NCI-H2081 treated with DMSO at 0.1 percent for 48 hours (cell line): ENCODE data around the gene EML1.

Experiments used
- DNase-seq: peaks from one replicate; lab custom pipeline; 2025; lab: John Stamatoyannopoulos, UW

EML1 gene

DNA sequence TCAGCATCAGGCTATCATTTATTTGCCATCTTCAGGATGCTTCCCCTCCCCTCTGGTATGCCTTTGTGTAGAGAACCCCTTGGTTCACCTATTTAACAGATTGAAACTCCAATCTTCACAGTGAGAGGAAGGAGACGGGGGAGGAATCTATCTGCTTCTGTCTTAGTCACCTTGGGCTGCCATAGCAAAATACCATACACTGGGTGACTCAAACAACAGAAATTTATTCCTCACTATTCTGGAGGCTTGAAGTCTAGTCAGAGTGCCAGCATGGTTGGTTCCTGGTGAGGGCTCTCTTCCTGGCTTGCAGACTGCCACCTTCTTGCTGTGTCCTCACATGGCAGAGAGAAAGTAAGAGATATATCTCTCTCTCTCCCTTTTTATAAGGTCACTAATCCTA, 13.5 kb upstream of the EML1 start:
- DNase-seq, result no peak

DNA sequence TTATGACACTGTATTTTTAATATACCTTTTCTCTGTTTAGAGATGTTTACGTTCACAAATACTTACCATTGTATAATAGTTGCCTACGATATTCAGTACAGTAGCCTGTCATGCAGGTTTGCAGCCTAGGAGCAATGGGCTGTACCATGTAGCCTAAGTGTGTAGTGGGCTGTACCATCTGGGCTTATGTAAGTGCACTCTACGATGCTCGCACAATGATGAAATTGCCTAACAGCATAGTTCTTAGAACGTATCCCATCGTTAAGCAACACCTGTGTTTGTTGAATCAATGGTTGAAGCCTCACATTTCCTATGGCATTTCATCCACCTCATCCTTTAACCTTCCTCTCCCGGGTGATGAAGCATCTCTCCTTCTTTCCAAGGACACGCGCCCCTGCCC, 12.5 kb upstream of the EML1 start:
- DNase-seq, result no peak

DNA sequence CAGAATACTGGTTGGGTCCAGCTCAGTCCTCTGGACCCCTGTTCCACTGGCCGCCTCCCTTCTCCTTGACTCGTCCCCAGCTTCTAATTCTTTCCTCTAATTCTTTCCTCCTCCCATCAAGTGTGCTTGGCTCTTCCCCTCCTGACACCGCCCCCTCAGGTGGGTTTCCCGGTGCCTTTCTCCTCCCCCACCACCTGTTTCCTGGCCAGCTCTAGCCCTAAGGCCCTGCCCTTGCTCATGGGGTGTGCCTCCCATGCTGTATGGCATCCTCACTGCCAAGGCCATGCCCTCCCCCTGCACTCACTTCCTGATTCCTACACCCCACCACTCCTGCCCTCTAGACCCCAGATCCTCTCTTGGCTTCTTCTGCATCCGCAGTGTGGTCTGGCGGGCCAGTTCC, 12.1 kb upstream of the EML1 start:
- DNase-seq, result no peak

DNA sequence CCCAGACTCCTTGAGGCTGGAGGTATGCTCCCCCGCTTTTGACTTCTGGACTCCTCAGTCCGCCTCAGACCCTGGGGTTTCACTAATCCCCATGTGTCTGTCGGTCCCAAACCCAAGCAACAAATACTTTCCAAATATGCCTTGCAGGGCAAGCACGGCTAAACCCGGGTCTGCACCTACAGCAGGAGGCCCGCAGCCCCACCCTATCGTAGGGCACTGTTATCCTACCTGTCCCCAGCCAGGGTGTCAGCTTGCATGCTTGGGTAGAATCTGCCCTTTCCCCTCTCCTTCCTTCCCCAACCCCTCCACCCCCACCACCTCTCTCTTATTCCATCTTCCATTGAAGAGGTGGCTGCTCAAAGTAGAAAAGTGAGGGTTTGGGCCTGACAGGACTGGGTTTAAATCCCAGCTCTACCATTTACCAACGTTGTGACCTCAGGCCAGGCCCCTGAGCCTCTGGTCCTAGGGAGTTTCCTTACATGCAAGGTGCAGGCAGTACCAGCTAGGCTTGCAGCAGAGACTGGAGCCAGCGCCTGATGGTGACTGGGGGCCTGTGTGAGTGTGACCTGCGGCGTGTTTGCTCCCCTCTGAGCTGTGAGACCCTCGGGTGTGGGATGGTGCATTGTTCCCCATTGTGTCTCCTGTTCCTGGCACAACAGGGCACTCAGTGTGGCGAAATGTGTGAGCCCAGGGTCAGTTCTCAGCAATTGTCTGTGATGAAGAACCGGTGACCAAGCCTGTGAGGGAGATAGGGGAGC, 11.2 kb upstream of the EML1 start:
- no peak for DNase-seq

DNA sequence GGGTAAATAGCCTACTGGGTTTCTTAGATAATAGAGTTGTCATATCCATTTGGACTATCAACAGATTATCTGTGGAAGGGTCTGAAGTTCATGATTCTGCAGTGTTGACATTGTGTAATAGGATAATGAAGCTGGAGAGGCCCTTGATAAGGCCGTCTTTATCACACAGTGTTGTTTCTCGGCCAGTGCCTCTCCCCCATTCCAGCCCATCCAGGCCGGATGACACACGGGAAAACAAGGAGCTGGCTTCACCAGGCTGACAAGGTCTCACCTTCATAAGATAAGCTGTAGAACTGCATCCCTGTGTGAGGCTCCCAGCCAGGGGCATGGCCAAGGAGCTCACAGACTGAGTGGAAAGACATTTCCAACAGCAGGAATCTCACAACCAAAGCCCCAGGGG, 8.7 kb upstream of the EML1 start:
- no peak for DNase-seq

DNA sequence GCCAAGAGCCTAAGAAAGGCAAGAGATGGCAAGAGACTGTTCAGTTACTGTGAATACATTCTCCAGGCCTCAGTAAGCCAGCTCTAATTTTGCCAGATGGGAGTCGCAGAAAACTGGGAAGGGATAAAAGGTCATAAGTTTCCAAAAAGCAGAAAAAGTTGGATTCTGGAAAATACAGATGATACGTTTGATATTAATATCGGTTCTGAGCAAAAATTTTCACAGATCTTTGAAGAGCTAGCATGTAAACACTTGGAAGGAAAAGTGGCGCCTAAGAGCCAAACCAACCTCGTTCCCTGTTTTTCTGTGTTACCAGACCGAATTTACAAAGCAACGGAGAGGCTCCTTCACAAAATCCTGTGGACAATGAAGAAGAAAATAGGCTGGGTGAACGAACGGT, 7.8 kb upstream of the EML1 start:
- no peak for DNase-seq

DNA sequence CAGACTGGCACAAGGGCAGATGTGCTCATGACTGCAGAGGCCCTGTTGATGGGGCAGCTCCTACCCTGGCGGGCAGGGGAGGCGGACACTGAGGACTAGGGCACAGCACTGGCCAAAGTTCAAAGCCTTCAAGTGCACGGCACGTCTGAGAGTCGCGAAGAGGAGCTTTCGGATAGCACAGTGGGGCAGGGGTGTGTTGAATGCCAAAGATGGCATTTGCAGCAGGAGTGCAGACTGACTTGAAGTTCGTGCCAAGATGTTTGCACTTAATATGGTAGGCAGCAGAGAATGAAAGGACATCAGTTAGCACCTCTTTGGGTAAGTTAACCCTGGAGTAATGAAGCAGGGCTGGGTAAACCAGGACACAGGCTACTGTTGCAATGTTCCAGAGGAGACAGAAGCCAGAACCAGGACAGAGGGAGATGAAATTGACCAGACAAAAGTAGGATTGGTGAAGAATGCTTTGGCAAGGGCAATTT, 6.7 kb upstream of the EML1 start:
- no peak for DNase-seq

DNA sequence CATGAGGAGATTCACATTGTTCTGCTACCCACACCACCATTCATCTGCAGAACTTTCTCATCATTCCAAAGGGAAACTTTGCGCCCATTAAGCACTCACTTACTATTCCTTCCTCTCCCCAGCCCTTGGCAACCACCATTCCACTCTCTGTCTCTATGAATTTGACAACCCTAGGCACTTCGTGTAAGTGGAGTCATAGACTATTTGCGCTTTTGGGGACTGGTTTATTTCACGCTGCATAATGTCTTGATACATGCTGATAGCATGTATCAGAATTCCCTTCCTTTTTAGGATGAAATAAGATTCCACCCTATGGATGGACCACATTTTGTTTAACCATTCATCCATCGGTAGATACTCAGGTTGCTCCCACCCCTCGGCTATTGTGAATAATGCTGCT, 4.5 kb upstream of the EML1 start:
- no peak for DNase-seq

DNA sequence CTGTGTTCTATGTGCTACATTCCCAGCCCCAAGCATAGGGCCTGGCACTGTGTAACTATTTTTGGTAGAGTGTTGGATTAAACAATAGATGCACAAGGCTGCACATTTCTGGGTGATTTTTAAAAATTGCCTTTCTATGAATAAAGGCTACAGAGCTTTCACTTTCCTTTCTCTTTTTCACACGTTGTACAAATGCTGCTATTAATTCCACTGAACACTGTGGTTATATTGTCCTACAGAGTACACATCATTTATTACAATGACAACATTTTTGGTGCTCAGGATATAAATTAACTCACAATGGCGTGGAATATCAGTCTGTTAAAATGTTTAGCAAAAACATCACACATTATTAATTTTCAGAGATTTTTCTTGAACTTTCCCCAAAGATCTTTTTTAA, 3.6 kb upstream of the EML1 start:
- no peak for DNase-seq

DNA sequence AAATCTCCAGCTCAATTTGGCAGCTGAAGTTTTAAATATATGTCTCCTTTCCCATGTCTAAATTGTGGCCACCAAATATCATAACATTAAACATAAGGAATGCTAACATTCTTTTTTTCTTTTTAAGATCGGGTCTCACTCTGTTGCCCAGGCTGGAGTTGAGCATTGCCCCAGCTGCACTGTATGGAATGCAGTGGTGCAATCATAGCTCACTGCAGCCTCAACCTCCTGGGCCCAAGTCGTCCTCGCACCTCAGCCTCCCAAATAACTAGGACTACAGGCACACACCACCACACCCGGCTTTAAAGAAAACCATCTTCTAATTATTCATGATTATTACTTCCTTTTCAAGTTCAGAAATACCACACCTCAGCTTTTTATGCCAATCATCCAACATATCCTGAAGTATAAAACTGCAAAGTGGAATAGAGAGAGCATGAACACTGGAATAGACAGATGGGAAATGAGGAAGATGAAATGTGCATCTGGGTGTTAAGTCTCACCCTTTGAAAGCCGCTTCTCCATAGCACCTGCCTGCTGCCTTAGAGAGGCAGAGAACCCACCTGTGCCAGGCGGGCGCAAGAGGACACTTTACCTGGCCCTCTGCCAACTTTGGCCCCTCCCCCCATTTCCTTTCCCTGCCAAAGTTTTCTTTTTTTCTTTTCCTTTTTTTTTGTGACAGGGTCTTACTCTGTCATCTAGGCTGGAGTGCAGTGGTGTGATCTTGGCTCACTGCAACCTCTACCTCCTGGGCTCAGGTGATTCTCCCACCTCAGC, 2.8 kb upstream of the EML1 start:
- no peak for DNase-seq

DNA sequence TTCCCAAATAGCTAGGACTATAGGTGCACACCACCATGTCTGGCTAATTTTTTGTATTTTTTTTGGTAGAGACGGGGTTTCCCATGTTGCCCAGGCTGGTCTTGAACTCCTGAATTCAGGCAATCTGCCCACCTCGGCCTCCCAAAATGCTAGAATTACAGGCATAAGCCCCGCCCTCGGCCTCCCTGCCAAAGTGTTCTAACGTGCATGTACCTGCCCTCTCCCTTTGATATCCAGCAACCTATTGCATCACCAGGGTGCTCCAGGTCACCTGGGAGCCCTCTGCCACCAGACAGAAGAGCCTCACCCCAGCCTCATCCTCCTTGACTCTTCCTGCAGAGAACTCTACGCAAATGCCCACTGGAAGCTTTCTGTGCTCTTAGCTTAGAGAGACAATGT, 2.2 kb upstream of the EML1 start:
- DNase-seq, result no peak

DNA sequence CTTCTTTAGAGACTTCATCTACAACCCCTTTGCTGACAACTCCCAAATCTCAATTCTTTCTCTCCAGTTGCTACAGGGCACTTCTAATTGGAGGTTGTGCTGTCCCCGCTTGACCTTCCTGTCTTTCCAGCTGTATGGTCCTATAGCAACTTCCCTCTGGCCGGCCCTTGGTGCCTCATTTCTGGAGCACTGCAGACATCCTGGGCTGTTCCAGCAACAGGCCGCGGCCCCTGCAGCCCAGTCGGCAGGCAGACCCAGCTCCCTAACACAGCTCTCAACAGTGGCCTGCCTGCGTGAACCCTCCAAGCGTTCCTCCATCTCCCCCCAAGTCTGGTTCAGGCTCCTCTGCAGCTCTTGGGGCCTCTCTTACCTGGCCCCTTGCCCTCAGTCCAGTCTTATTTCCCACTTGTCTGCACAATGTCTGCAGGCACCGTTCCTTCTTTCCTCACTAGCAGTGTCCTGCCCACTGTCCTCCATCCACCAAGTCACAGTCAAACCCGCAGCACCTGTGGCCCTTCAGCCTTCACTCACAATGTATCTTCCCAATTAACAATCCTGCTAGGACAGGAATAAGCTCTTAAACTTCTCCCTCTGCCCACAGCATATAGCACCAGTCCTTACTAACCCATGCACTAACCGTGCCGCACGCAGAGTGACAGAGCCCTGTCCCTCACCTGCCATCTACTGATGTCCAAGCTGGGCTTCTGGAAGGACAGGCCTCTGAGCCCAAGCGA, 1.6 kb upstream of the EML1 start:
- DNase-seq, result no peak

DNA sequence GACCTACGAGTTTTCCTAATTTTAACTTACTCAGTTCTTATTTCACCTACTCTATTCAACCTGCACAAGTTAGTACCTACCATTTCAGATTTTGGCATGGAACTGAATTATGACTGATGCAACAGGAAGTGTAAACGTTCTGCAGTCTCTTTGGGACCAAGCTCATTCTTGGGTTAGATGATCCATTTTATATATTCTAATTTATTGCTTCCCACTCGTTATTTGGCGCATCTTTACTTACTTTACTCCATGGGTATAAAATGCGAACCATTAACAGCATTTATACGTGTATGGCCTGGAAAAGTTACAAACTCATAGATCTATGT, 1.0 kb upstream of the EML1 start:
- no peak for DNase-seq

DNA sequence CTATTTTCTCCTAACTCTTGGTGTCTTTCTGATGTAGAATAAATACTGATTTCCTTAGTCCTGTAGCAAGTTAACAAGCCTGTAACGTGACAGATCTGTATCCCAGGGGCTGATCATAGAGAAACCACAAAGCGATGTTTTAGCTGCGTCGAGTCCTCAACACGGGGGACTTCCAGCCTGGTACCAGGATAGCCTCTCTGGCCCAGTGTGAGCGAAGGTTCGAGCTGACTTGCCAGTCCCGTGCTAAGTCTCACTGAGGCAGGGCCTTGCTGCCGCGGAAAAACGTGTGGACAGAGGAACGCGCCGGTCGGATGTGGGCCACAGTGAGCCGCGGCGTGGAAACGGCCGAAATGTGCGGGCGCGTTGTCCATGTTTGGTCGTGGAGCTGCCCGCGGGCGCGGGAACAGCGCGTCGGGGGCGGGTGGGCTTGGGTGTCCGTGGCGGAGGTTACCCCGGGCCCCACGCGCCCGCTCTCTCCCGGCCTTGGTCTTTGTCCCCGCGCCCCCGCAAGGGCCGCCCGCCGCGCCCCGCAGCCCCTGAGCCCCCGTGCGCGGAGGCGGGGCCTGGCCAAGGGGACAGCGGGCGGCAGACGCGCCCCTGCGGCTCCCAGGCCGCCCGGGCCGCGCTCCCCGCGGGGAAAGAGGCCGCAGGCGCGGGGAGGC, 531 bp upstream of the EML1 start:
- no peak for DNase-seq

DNA sequence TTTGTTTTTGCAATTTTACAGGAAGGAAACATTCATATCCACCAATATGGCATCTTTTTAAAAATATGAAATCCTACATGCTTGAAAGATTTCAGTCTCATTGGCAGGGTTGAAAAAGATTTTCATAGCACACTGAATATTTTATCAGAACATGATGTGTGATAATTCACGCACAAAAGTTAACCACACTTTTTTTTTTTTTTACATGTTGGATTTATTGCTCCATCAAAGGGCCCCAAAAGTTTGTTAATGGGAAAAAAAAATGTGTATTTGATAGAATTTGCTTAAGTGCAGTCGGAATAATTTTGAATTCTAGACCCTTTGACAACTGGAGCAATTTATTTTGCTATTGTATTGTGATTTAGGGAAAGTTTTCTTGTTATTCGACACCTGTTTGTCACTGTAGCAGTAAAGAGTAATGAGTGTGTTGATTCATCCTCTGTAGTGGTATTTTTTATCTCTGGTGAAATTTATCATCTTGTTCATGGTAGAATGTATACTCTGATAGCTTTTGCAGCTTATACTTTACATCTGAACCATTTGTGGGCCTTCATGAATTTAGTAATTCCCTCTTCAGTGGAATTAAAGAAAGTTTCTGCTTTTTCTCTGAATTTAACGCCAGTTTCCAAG, 1.1 kb downstream of the EML1 start:
- DNase-seq, result no peak

DNA sequence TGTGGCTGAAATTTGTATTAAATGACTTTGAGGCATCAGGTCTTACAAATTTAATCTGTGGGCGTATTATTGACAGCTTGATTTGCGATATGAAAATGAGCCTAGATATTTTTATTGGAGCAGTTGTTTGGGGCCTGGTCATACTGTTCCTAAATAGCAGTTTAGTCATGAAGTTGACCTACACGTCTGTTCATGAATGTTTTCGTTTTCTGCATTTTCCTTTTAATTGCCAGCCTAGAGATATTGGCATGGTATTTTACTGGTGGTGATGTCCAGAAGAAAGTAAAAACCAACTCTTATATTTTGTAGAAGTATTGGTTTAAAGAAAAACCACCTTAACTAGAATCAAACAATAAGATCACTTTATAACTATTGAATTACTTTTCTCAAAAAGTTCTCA, 1.8 kb downstream of the EML1 start:
- no peak for DNase-seq

DNA sequence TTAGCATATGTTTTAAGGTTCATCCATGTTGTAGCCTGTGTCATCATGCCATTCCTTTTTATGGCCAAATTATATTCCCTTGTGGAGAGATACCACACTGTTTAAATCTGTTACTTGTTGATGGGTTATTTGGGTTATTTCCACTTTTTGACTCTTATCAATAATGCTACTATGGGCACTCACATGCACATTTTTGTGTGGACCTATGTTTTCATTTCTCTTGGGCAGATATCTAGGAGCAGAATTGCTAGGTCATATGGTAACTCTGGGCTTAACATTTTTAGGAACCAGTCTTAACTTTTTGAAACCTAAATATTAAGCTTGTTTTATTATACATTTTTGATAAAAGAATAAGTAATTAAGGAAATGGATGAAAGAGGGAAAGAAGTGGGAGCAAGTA, 4.0 kb downstream of the EML1 start:
- DNase-seq, result no peak

DNA sequence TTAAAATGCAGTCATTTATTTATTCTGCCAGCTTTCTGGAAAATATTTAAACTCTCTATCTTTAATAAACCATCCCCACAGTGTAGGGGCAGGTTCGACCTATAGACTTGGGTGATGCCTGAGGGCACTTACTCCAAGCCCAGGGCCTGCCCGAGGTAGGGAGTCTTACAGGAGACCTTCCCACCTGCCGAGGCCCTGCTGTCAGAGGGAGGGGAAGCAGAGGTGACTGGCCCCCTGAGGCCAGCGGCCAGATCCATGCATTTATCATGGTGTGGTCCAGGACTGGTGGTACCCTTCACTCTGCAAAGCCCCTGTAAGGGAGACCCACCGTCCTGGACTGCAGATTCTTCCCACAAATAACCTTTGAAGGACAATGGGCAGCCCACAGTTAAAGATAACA, 7.6 kb downstream of the EML1 start:
- DNase-seq, result no peak

DNA sequence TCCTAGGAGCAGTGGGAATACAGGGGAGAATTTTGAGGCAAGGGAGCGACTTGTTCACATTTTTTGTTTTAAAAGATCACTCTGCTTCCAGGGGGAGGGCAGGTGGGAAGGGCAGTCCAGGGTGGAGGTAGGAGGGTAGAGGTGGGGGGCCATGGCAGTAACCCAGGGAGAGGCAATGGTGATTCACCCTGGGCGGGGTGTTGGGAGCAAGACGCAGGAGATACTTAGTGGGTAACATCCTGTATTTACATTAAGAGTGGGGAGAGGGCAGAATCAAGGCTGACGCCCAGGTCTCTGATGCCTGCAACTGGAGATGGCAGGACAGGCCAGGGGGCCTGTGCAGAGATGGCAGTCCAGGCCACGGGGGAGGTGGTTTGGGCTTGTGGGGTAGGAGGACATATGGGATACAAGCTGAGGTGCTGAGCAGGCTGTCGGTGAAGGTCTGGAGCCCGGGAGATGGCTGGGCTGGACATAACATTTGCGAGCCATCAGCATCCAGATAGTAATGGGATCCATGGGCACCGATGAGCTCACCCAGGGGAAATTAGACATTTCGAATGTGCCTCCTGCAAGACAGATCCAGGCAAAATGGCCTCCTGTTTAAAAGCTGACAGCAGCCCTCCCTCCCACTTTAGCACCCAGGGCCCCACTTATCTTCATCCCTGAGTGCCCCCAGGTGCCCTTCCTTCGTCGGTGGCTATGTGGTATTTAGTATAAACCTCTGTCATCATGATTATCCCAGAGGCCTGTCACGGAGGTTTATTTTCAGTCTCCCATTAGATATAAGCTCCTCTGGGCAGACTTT, 9.3 kb downstream of the EML1 start:
- DNase-seq, result no peak

DNA sequence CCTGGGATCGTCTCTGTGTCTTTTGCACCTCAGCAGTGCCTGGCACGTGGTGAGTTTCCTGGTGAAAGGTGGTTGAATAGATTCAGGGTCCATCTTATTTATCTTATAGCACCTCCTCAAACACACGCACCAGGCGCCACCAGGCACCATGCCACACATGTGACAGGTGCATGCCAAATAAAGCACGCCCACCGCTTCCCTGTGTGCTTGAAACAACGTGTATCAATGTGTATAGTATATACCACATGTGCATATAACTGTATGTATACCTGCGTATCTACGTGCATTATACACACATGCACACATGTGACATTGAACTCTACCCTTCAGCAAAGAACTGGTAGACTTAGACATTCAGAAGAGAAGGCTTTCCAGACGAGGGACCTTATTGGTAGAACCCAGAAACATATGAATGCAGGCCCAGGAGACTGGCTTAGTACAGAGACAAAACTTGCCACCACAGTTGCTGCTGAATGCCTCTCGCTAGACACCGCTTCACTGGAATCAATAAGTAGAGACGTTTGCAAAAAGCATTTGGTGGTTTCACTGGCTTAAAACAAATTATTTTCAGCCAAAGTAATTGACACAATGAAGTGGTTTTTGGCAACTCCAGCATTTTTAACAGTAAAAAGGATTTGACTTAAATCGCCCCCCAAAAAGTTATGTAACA, 10.0 kb downstream of the EML1 start:
- DNase-seq, result no peak

DNA sequence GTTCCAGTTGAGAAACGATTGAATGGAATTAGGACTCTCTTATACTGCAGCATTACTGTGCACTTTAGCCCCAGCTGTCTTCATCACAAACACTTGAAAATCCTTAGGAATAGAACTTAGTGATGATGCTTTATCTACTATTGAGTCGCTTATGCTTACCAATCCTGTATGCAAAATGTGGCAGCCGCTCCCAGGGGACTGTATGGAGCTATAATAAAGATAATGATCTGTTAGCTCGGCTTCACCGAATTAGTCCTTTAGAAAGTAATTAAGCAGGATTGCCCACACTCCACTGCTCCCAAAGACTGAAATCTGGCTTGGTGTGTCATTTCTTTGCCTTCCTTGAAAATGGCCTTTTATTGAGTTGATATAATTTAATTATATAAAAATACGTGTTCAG, 10.6 kb downstream of the EML1 start:
- no peak for DNase-seq
